WTC11 (cell line): Measurements from ENCODE around the gene TTC6. TPM values are rescaled to one million over a fixed set of nuclear protein-coding genes. Genes with fewer than 3 reads are reported as not detected.

Experiments
- ATAC-seq: fragments of 200-7000 bp; cut with Tn5 transposase; 2 replicates; pipeline ENCODE4 v1.10.0; 2021; ENCODE audit warnings: mild to moderate bottlenecking, moderate library complexity
- CTCF ChIA-PET: fragments of 300-600 bp; sonication (Branson Sonifier 250); formaldehyde crosslinking; loops from one replicate; lab custom pipeline; 2021; ENCODE audit warnings: antibody characterized with exemption; lab: Charles Lee
- POLR2A ChIA-PET: fragments of 350-600 bp; sonication (Branson Sonifier 250); formaldehyde crosslinking; loops from one replicate; lab custom pipeline; 2021; ENCODE audit warnings: antibody characterized with exemption; lab: Charles Lee
- DNase-seq: peaks from one replicate; pipeline ENCODE4 v3.0.0; 2021; ENCODE audit warnings: low spot score
- H3K27ac Mint-ChIP-seq: 2 replicates; pipeline ENCODE4 v1.8.0; 2021; ENCODE audit warnings: mixed read lengths
- H3K27me3 Mint-ChIP-seq: 2 replicates; pipeline ENCODE4 v1.8.0; 2021; ENCODE audit warnings: low read depth, mild to moderate bottlenecking, moderate library complexity, mixed read lengths
- H3K36me3 Mint-ChIP-seq: 2 replicates; pipeline ENCODE4 v1.8.0; 2021; ENCODE audit warnings: mixed read lengths
- H3K4me1 Mint-ChIP-seq: 2 replicates; pipeline ENCODE4 v1.8.0; 2022; ENCODE audit warnings: mixed read lengths
- H3K4me3 Mint-ChIP-seq: 2 replicates; pipeline ENCODE4 v1.8.0; 2021; ENCODE audit warnings: mild to moderate bottlenecking, moderate library complexity, mixed read lengths
- H3K9me3 Mint-ChIP-seq: 2 replicates; pipeline ENCODE4 v1.8.0; 2021; ENCODE audit warnings: mixed read lengths
- CDX4 ChIP-seq: fragments of 250-450 bp; sonication (Bioruptor Pico); IDR thresholded peaks from 2 replicates; pipeline ENCODE4 v1.9.0; 2021; ENCODE audit warnings: moderate library complexity, mild to moderate bottlenecking, inconsistent platforms, borderline replicate concordance
- CREB1 ChIP-seq: sonication (generic); formaldehyde crosslinking; IDR thresholded peaks from 2 replicates; pipeline ENCODE4 v1.8.0; 2023; ENCODE audit warnings: mild to moderate bottlenecking, missing genetic modification reagents
- CREM ChIP-seq: sonication (generic); formaldehyde crosslinking; IDR thresholded peaks from 2 replicates; pipeline ENCODE4 v1.8.1; 2022; ENCODE audit warnings: mild to moderate bottlenecking, missing genetic modification reagents, moderate library complexity
- E2F1 ChIP-seq: sonication (generic); formaldehyde crosslinking; IDR thresholded peaks from 2 replicates; pipeline ENCODE4 v1.8.0; 2022; ENCODE audit warnings: mild to moderate bottlenecking, missing genetic modification reagents
- ERG ChIP-seq: fragments of 250-450 bp; sonication (Bioruptor Pico); IDR thresholded peaks from 2 replicates; pipeline ENCODE4 v1.8.0; 2021; ENCODE audit warnings: mild to moderate bottlenecking
- ESRRA ChIP-seq: sonication (generic); formaldehyde crosslinking; IDR thresholded peaks from 2 replicates; pipeline ENCODE4 v1.8.1; 2022; ENCODE audit warnings: mild to moderate bottlenecking, missing genetic modification reagents, borderline replicate concordance
- IRF2 ChIP-seq: sonication (generic); formaldehyde crosslinking; IDR thresholded peaks from 2 replicates; pipeline ENCODE4 v1.8.0; 2022; ENCODE audit warnings: low read depth, missing genetic modification reagents, borderline replicate concordance
- JUN ChIP-seq: sonication (generic); formaldehyde crosslinking; IDR thresholded peaks from 2 replicates; pipeline ENCODE4 v1.8.0; 2023; ENCODE audit warnings: mild to moderate bottlenecking, missing genetic modification reagents
- MLX ChIP-seq: sonication (generic); formaldehyde crosslinking; IDR thresholded peaks from 2 replicates; pipeline ENCODE4 v1.8.1; 2023; ENCODE audit warnings: mild to moderate bottlenecking, missing genetic modification reagents, moderate library complexity
- NR3C1 ChIP-seq: sonication (generic); formaldehyde crosslinking; conservative IDR thresholded peaks from 2 replicates; pipeline ENCODE4 v1.8.1; 2023; ENCODE audit warnings: low read depth, mild to moderate bottlenecking, missing genetic modification reagents
- SMAD3 ChIP-seq: sonication (generic); formaldehyde crosslinking; IDR thresholded peaks from 2 replicates; pipeline ENCODE4 v1.8.0; 2022; ENCODE audit warnings: missing genetic modification reagents, mild to moderate bottlenecking, borderline replicate concordance
- TEAD4 ChIP-seq: sonication (generic); formaldehyde crosslinking; IDR thresholded peaks from 2 replicates; pipeline ENCODE4 v1.8.0; 2022; ENCODE audit warnings: mild to moderate bottlenecking, missing genetic modification reagents
- ZNF232 ChIP-seq: sonication (generic); formaldehyde crosslinking; IDR thresholded peaks from 2 replicates; pipeline ENCODE4 v1.8.0; 2022; ENCODE audit warnings: mild to moderate bottlenecking, missing genetic modification reagents
- ZNF396 ChIP-seq: fragments of 250-450 bp; sonication (Bioruptor Pico); IDR thresholded peaks from 2 replicates; pipeline ENCODE4 v1.8.0; 2021; ENCODE audit warnings: mild to moderate bottlenecking, moderate library complexity, borderline replicate concordance
- total RNA-seq: library from RNA; stranded (reverse); gene quantifications from 3 replicates; pipeline ENCODE4 v1.2.3, GENCODE V29; 2021
- TF ChIP-seq, protein P1 (sequence below): fragments of 200-600 bp; IDR thresholded peaks from 2 replicates; pipeline ENCODE4 v1.8.0; 2022; ENCODE audit warnings: antibody characterized with exemption
- TF ChIP-seq, protein P2 (sequence below): fragments of 250-450 bp; sonication (Bioruptor Pico); IDR thresholded peaks from 2 replicates; pipeline ENCODE4 v1.9.0; 2021; ENCODE audit warnings: mild to moderate bottlenecking
- TF ChIP-seq, protein P3 (sequence below): sonication (generic); formaldehyde crosslinking; IDR thresholded peaks from 2 replicates; pipeline ENCODE4 v1.8.1; 2023; ENCODE audit warnings: mild to moderate bottlenecking, moderate library complexity, missing genetic modification reagents
- TF ChIP-seq, protein P4 (sequence below): sonication (generic); formaldehyde crosslinking; conservative IDR thresholded peaks from 2 replicates; pipeline ENCODE4 v1.8.1; 2023; ENCODE audit warnings: mild to moderate bottlenecking, low read depth, missing genetic modification reagents, moderate library complexity
- TF ChIP-seq, protein P5 (sequence below): sonication (generic); formaldehyde crosslinking; IDR thresholded peaks from 2 replicates; pipeline ENCODE4 v1.8.1; 2023; ENCODE audit warnings: mild to moderate bottlenecking, missing genetic modification reagents, moderate library complexity

TTC6 gene
- total RNA-seq, 1 experiment from 2014 or later = not detected

DNA sequence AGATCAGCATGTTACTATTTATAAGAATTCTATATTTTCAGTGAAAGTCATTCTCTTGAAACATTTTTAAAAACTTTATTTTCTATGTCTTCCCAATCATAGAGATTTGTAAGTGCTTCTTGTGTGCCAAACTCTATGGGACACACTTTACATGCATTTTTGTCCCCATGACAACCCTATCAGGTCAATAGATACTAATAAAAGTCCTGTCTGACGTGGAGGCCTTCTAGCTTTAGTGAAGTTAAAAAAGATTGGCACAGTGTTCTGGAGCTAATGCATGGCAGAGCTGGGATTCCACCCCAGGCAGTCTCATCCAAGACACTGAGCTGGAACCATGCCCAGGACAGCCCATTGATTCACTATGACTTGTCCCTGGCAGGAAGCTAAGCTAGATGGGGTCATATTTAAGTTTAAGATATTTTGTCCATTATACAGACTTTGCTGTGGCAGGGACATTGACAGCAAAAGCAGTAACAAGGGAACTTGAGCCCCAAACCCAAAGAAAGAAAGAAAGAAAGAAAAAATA lies 28.1 kb downstream of the TTC6 start (continued):
- no peak for TF ChIP-seq MLX
- TF ChIP-seq, protein P1, sequence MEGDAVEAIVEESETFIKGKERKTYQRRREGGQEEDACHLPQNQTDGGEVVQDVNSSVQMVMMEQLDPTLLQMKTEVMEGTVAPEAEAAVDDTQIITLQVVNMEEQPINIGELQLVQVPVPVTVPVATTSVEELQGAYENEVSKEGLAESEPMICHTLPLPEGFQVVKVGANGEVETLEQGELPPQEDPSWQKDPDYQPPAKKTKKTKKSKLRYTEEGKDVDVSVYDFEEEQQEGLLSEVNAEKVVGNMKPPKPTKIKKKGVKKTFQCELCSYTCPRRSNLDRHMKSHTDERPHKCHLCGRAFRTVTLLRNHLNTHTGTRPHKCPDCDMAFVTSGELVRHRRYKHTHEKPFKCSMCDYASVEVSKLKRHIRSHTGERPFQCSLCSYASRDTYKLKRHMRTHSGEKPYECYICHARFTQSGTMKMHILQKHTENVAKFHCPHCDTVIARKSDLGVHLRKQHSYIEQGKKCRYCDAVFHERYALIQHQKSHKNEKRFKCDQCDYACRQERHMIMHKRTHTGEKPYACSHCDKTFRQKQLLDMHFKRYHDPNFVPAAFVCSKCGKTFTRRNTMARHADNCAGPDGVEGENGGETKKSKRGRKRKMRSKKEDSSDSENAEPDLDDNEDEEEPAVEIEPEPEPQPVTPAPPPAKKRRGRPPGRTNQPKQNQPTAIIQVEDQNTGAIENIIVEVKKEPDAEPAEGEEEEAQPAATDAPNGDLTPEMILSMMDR = no peak

- ATAC-seq = no peak
- CTCF ChIA-PET = interaction anchor here (2.3 kb wide), 1 partner anchor 32 kb away, joined by 10 read pairs; no protein-coding TSS in a partner anchor
- H3K27me3 Mint-ChIP-seq = peaks cover 72% of the 10 kb centered on the region
These were observed 28.5 kb downstream of the TTC6 start for GRCh38 chr14:37623971-37624370.

More at GRCh38 chr14:37623971-37624370, 28.5 kb downstream of the TTC6 start:
- H3K27ac Mint-ChIP-seq = no peak overlapping the region
- H3K4me3 Mint-ChIP-seq = no peak overlapping the region
- no peak for TF ChIP-seq JUN
- TF ChIP-seq, protein P2, sequence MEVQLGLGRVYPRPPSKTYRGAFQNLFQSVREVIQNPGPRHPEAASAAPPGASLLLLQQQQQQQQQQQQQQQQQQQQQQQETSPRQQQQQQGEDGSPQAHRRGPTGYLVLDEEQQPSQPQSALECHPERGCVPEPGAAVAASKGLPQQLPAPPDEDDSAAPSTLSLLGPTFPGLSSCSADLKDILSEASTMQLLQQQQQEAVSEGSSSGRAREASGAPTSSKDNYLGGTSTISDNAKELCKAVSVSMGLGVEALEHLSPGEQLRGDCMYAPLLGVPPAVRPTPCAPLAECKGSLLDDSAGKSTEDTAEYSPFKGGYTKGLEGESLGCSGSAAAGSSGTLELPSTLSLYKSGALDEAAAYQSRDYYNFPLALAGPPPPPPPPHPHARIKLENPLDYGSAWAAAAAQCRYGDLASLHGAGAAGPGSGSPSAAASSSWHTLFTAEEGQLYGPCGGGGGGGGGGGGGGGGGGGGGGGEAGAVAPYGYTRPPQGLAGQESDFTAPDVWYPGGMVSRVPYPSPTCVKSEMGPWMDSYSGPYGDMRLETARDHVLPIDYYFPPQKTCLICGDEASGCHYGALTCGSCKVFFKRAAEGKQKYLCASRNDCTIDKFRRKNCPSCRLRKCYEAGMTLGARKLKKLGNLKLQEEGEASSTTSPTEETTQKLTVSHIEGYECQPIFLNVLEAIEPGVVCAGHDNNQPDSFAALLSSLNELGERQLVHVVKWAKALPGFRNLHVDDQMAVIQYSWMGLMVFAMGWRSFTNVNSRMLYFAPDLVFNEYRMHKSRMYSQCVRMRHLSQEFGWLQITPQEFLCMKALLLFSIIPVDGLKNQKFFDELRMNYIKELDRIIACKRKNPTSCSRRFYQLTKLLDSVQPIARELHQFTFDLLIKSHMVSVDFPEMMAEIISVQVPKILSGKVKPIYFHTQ (CRISPR knock-in tag) = no peak
- no peak for TF ChIP-seq CREM (CRISPR knock-in tag)
- TF ChIP-seq ZNF232 (CRISPR knock-in tag) = no peak
- TF ChIP-seq E2F1 (CRISPR knock-in tag) = no peak
- TF ChIP-seq, protein P3, sequence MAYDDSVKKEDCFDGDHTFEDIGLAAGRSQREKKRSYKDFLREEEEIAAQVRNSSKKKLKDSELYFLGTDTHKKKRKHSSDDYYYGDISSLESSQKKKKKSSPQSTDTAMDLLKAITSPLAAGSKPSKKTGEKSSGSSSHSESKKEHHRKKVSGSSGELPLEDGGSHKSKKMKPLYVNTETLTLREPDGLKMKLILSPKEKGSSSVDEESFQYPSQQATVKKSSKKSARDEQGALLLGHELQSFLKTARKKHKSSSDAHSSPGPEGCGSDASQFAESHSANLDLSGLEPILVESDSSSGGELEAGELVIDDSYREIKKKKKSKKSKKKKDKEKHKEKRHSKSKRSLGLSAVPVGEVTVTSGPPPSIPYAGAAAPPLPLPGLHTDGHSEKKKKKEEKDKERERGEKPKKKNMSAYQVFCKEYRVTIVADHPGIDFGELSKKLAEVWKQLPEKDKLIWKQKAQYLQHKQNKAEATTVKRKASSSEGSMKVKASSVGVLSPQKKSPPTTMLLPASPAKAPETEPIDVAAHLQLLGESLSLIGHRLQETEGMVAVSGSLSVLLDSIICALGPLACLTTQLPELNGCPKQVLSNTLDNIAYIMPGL (CRISPR knock-in tag) = no peak
- TF ChIP-seq CDX4 (CRISPR knock-in tag) = no peak
- TF ChIP-seq SMAD3 = no peak
- TF ChIP-seq ZNF396 (CRISPR knock-in tag) = no peak
- TF ChIP-seq TEAD4 (CRISPR knock-in tag) = no peak
- TF ChIP-seq, protein P4, sequence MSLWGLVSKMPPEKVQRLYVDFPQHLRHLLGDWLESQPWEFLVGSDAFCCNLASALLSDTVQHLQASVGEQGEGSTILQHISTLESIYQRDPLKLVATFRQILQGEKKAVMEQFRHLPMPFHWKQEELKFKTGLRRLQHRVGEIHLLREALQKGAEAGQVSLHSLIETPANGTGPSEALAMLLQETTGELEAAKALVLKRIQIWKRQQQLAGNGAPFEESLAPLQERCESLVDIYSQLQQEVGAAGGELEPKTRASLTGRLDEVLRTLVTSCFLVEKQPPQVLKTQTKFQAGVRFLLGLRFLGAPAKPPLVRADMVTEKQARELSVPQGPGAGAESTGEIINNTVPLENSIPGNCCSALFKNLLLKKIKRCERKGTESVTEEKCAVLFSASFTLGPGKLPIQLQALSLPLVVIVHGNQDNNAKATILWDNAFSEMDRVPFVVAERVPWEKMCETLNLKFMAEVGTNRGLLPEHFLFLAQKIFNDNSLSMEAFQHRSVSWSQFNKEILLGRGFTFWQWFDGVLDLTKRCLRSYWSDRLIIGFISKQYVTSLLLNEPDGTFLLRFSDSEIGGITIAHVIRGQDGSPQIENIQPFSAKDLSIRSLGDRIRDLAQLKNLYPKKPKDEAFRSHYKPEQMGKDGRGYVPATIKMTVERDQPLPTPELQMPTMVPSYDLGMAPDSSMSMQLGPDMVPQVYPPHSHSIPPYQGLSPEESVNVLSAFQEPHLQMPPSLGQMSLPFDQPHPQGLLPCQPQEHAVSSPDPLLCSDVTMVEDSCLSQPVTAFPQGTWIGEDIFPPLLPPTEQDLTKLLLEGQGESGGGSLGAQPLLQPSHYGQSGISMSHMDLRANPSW (CRISPR knock-in tag) = no peak
- no peak for TF ChIP-seq ESRRA (CRISPR knock-in tag)
- TF ChIP-seq, protein P5, sequence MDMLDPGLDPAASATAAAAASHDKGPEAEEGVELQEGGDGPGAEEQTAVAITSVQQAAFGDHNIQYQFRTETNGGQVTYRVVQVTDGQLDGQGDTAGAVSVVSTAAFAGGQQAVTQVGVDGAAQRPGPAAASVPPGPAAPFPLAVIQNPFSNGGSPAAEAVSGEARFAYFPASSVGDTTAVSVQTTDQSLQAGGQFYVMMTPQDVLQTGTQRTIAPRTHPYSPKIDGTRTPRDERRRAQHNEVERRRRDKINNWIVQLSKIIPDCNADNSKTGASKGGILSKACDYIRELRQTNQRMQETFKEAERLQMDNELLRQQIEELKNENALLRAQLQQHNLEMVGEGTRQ (CRISPR knock-in tag) = no peak
- TF ChIP-seq CREB1 (CRISPR knock-in tag) = no peak
- no peak for TF ChIP-seq NR3C1 (CRISPR knock-in tag)
- TF ChIP-seq ERG = no peak
- TF ChIP-seq IRF2 = no peak
- TF ChIP-seq, all 79 proteins: peak for 0
- Mint-ChIP-seq H3K36me3 (no peaks in the 10 kb centered on the region), H3K9me3 (no peaks in the 10 kb centered on the region), H3K4me1 (peaks cover 4% of the 10 kb centered on the region)
- POLR2A ChIA-PET = no interaction called here
- DNase-seq = no peak
